Liver (tissue), 9 donors: ENCODE measurements around the gene STAT1. TPM values are rescaled to one million over a fixed set of nuclear protein-coding genes. Genes with fewer than 3 reads are reported as not detected.

Experiments
- DNase-seq: peaks from one replicate; pipeline ENCODE4 v3.0.0-alpha.2; 2017; ENCODE audit warnings: low spot score
- H3K27ac ChIP-seq, 2 donors: one replicate each; pipeline ENCODE4 v1.7.0; 2013; ENCODE audit warnings: inconsistent platforms in 2 of 2, low read length in 2 of 2, control low read depth in 1 of 2, low read depth in 1 of 2, mild to moderate bottlenecking in 1 of 2
- H3K27me3 ChIP-seq, 4 donors: one replicate each; pipeline versions ENCODE4 v1.6.1 to v1.7.0; 2013; ENCODE audit warnings: low read length in 3 of 4, inconsistent platforms in 1 of 4, mild to moderate bottlenecking in 1 of 4, moderate library complexity in 1 of 4; ENCODE audit not compliant: control insufficient read depth in 4 of 4, insufficient read depth in 4 of 4
- H3K36me3 ChIP-seq, 4 donors: one replicate each; pipeline versions ENCODE4 v1.6.1 to v1.7.0; 2013; ENCODE audit warnings: low read length in 3 of 4, mild to moderate bottlenecking in 3 of 4, low read depth in 1 of 4, moderate library complexity in 1 of 4; ENCODE audit not compliant: control insufficient read depth in 4 of 4, insufficient read depth in 3 of 4
- H3K4me1 ChIP-seq, 4 donors: one replicate each; pipeline versions ENCODE4 v1.6.1 to v1.7.0; 2013; ENCODE audit warnings: low read length in 3 of 4, mild to moderate bottlenecking in 3 of 4, moderate library complexity in 1 of 4; ENCODE audit not compliant: control insufficient read depth in 4 of 4, insufficient read depth in 4 of 4
- H3K4me3 ChIP-seq, 3 donors: one replicate each; pipeline versions ENCODE4 v1.6.1 to v1.7.0; 2013; ENCODE audit warnings: low read length in 3 of 3, control low read depth in 1 of 3, low read depth in 1 of 3, mild to moderate bottlenecking in 1 of 3
- H3K9ac ChIP-seq, 2 donors: one replicate each; pipeline ENCODE4 v1.7.0; 2013; ENCODE audit warnings: low read length in 2 of 2, mild to moderate bottlenecking in 2 of 2, moderate library complexity in 2 of 2, control low read depth in 1 of 2, low read depth in 1 of 2
- H3K9me3 ChIP-seq, 4 donors: one replicate each; pipeline versions ENCODE4 v1.6.1 to v1.7.0; 2013; ENCODE audit warnings: low read length in 3 of 4; ENCODE audit not compliant: control insufficient read depth in 4 of 4
- ATF3 ChIP-seq: IDR thresholded peaks from 2 replicates; pipeline ENCODE4 v1.6.1; 2016; ENCODE audit warnings: antibody characterized with exemption
- CTCF ChIP-seq: fragments of 150-350 bp; IDR thresholded peaks from 2 replicates; pipeline ENCODE4 v1.5.1; 2017; ENCODE audit warnings: improper control_type of control experiment, low read depth, low read length; ENCODE audit not compliant: missing input control
- EGR1 ChIP-seq, 2 donors: IDR thresholded peaks; 2 replicates each; pipeline ENCODE4 v1.6.1; 2016 to 2018; ENCODE audit warnings: antibody characterized with exemption in 2 of 2, low read depth in 2 of 2
- FOXA1 ChIP-seq: IDR thresholded peaks from 2 replicates; pipeline ENCODE4 v1.6.1; 2016; ENCODE audit warnings: antibody characterized with exemption
- FOXA2 ChIP-seq: IDR thresholded peaks from 2 replicates; pipeline ENCODE4 v1.6.1; 2016; ENCODE audit warnings: antibody characterized with exemption
- GABPA ChIP-seq, 2 donors: IDR thresholded peaks in 1 of 2; conservative IDR thresholded peaks in 1 of 2; 2 replicates each; pipeline ENCODE4 v1.6.1; 2016; ENCODE audit warnings: antibody characterized with exemption in 2 of 2, mild to moderate bottlenecking in 1 of 2, moderate library complexity in 1 of 2
- HNF4A ChIP-seq, 2 donors: conservative IDR thresholded peaks; 2 replicates each; pipeline ENCODE4 v1.6.1; 2016; ENCODE audit warnings: antibody characterized with exemption in 2 of 2, mild to moderate bottlenecking in 2 of 2
- MAX ChIP-seq: IDR thresholded peaks from 2 replicates; pipeline ENCODE4 v1.6.1; 2016; ENCODE audit warnings: antibody characterized with exemption
- NR2F2 ChIP-seq: IDR thresholded peaks from 2 replicates; pipeline ENCODE4 v1.6.1; 2016; ENCODE audit warnings: antibody characterized with exemption
- RAD21 ChIP-seq, 2 donors: IDR thresholded peaks; 2 replicates each; pipeline ENCODE4 v1.6.1; 2016; ENCODE audit warnings: antibody characterized with exemption in 2 of 2, mild to moderate bottlenecking in 2 of 2
- REST ChIP-seq: IDR thresholded peaks from 2 replicates; pipeline ENCODE4 v1.6.1; 2016; ENCODE audit warnings: antibody characterized with exemption, mild to moderate bottlenecking
- RXRA ChIP-seq, 2 donors: IDR thresholded peaks; 2 replicates each; pipeline ENCODE4 v1.6.1; 2017 to 2018; ENCODE audit warnings: antibody characterized with exemption in 2 of 2, mild to moderate bottlenecking in 1 of 2
- SP1 ChIP-seq: IDR thresholded peaks from 2 replicates; pipeline ENCODE4 v1.6.1; 2018; ENCODE audit warnings: antibody characterized with exemption, mild to moderate bottlenecking
- TAF1 ChIP-seq: conservative IDR thresholded peaks from 2 replicates; pipeline ENCODE4 v1.6.1; 2016; ENCODE audit warnings: antibody characterized with exemption, mild to moderate bottlenecking
- YY1 ChIP-seq: IDR thresholded peaks from 2 replicates; pipeline ENCODE4 v1.6.1; 2016; ENCODE audit warnings: antibody characterized with exemption, mild to moderate bottlenecking
- ZBTB33 ChIP-seq: IDR thresholded peaks from 2 replicates; pipeline ENCODE4 v1.6.1; 2016; ENCODE audit warnings: antibody characterized with exemption
- WGBS: extraction: QIAGEN DNeasy Blood & Tissue Kit; methylation state at CpG from one replicate; pipeline ENCODE4 v1.1.7; 2013; 5-methylcytosine and 5-hydroxymethylcytosine counted together
- polyA plus RNA-seq, 2 donors: library from polyadenylated mRNA; stranded (reverse) in 1 of 2; unstranded in 1 of 2; fragments of 200-250 nt in 1 of 2; fragments of >200 nt in 1 of 2; fragmentation: Nextera tagmentation in 1 of 2; extraction: Ambion mirVana in 1 of 2; gene quantifications; one replicate each; pipeline versions ENCODE4 v1.2.1 to v1.2.3, GENCODE V29; 2013 to 2015
- total RNA-seq, 2 donors: library from RNA; depleted of rRNA; stranded (reverse); fragments of >200 nt; gene quantifications; one replicate each; pipeline ENCODE4 v1.2.3, GENCODE V29; 2014
- donor health status: healthy.
- donor health status: healthy.
- donor health status: healthy.
- donor health status: healthy.
- donor health status: healthy.

The STAT1 gene
- total and polyA plus RNA-seq, 4 donors, result 26.2 to 78.7 (median 45.6) TPM

GRCh38 chr2:190981733-190982132, 32.2 kb downstream of the STAT1 start:
- no peak for TF ChIP-seq FOXA2
- TF ChIP-seq HNF4A (conservative IDR thresholded peaks at IDR 0.05), result no peak
- no peak for TF ChIP-seq RAD21 (IDR thresholded peaks at IDR 0.05)
- TF ChIP-seq RXRA (IDR thresholded peaks at IDR 0.05), result no peak
- H3K27ac ChIP-seq, result no peak overlapping the region
- no peak overlapping the region for H3K4me3 ChIP-seq
- H3K27me3 ChIP-seq, result no peaks in the 10 kb centered on the region
- no peak for DNase-seq
- H3K9me3 ChIP-seq, result no peaks in the 10 kb centered on the region
- H3K36me3 ChIP-seq, result peaks cover 14 to 97% (median 84%) of the 10 kb centered on the region in 4 donors
- no peak overlapping the region for H3K9ac ChIP-seq
- WGBS, result 100% methylated on average over 1 of the region's 1 CpG
- H3K4me1 ChIP-seq, result peaks cover 0 to 7% (median 4%) of the 10 kb centered on the region in 4 donors

- peaks cover 0 to 4% (median 3%) of the 10 kb centered on the region in 4 donors for H3K4me1 ChIP-seq
- H3K9me3 ChIP-seq, result no peaks in the 10 kb centered on the region
- H3K36me3 ChIP-seq, result peaks cover 15 to 97% (median 87%) of the 10 kb centered on the region in 4 donors
- H3K27ac ChIP-seq, result no peak overlapping the region
- no peaks in the 10 kb centered on the region for H3K27me3 ChIP-seq
- 95% methylated on average over 6 of the region's 6 CpGs for WGBS
- TF ChIP-seq NR2F2 (no peak), ATF3 (no peak), HNF4A (conservative IDR thresholded peaks at IDR 0.05) (no peak), TAF1 (no peak), GABPA (IDR thresholded peaks at IDR 0.05 in 1 of 2, conservative IDR thresholded peaks at IDR 0.05 in 1 of 2) (no peak), RXRA (IDR thresholded peaks at IDR 0.05) (no peak), FOXA1 (no peak), RAD21 (IDR thresholded peaks at IDR 0.05) (no peak), MAX (no peak), YY1 (no peak), FOXA2 (no peak), CTCF (no peak), ZBTB33 (no peak), EGR1 (IDR thresholded peaks at IDR 0.05; ENCODE audit: low read depth in 2 of 2) (no peak)
- DNase-seq, result no peak
- no peak overlapping the region for H3K9ac ChIP-seq
- H3K4me3 ChIP-seq, result no peak overlapping the region
Measured at GRCh38 chr2:190981333-190981732, 32.6 kb downstream of the STAT1 start.

- Histone ChIP-seq H3K27ac (peak overlapping the region; percentile 33 to 59), H3K27me3 (no peaks in the 10 kb centered on the region), H3K9me3 (no peaks in the 10 kb centered on the region), H3K36me3 (peaks cover 20 to 98% (median 90%) of the 10 kb centered on the region in 4 donors), H3K4me3 (no peak overlapping the region), H3K9ac (no peak overlapping the region), H3K4me1 (no peaks in the 10 kb centered on the region)
- TF ChIP-seq MAX (no peak), SP1 (no peak), REST (no peak)
- no peak for DNase-seq
- 78% methylated on average over 10 of the region's 10 CpGs for WGBS
Measured at GRCh38 chr2:190980630-190981209, 33.3 kb downstream of the STAT1 start.
